Stimulated activated CD4-positive, alpha-beta T cell treated with anti-CD3 and anti-CD28 coated beads, Interleukin-15, amount 100 ng/mL, for 48 hours (primary cell): ENCODE data around the gene NRXN3.
"Not testable (repeated sequence)": the region's sequence is repeated elsewhere in the genome, so short reads cannot be mapped to it uniquely, and the experiment has no call there.

ENCODE experiments used
- DNase-seq, 2 donors: peaks; one replicate each; pipeline ENCODE4 v3.0.0-alpha.2; 2020; ENCODE audit warnings: low read depth in 2 of 2

The NRXN3 gene

DNA sequence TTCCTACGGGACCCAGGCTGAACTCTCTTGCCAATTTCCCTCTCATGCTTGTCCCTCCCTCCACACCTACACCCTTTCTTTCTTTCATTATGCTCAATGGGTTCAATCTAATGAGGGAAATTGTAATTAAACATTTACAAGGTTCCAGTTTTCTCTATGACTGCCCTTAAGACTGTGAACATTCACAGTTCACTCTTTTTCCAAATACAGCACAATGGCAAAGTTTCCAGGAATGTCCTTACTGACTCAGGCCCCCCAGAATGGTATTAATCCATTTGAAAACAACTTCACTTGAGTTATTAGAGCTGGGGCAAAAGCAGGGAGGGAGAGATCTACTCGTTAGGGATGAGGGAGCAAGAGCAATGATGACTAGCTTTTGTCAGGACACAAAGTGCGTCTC is 892.1 kb downstream of the NRXN3 start:
- no peak for DNase-seq

DNA sequence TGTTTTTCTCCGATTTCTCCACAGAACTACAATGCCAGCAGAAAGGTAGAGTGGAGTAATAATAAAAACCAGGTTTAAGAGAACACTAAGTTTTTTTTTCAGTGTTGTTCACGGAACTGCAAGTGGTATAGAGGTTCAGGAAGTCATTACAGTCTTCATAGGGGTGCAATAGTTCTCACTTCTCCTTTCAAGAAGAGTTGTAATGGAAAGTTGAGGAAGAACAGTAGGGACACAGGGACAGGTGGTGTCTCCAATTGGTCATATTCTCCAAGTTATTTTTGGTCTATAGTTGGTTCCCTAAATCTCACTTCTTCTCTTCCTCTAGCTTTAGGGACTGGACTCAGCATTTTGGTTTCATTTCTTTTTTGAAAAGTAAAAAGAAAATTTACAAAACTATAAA is 894.0 kb downstream of the NRXN3 start:
- no peak for DNase-seq

- no peak for DNase-seq
Measured at GRCh38 chr14:79074510-79074909, 904.3 kb downstream of the NRXN3 start.

- no peak for DNase-seq
Measured at GRCh38 chr14:79076428-79076827, 906.3 kb downstream of the NRXN3 start.

DNA sequence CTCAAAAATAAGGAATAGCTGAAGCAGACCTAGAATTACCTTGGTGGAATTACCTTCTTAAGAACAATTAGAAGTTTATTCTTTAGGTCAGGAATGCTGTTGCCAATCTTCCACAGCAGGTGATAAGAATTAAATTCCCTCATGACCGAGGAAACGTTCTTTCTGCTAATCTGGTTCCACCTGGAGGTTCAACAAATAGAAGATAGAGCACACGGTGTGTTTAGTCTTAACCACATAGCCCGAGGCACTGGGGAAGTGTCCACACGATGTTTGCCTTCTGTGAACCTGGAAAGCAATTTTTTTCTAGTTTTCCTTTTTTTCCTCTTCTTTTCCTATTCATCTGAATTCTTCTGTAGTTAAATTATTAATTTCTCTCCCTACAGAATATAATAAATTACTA is 906.9 kb downstream of the NRXN3 start:
- no peak for DNase-seq

DNA sequence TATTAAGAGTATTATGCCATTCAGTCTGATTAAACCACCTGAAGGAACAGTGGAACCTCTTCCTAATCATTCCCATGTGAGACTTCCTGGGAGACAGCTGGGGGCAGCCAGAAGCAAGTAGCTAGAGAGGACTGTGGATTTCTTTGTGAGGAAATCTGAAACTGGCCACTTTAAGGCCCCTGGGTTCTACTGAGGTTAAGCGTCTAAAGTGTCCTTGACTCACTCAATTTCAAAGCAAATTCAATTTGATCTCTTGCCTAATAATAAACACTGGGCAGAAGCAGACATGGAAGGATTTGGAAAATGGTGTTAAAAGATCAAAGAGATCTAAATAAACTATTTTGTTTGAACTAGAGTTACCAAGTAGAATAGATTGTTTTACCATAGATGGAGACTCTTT is 909.9 kb downstream of the NRXN3 start:
- no peak for DNase-seq

GRCh38 chr14:79082883-79083282 is 912.7 kb downstream of the NRXN3 start:
- DNase-seq, result no peak

- no peak for DNase-seq
Measured at GRCh38 chr14:79083356-79083755, 913.2 kb downstream of the NRXN3 start.

DNA sequence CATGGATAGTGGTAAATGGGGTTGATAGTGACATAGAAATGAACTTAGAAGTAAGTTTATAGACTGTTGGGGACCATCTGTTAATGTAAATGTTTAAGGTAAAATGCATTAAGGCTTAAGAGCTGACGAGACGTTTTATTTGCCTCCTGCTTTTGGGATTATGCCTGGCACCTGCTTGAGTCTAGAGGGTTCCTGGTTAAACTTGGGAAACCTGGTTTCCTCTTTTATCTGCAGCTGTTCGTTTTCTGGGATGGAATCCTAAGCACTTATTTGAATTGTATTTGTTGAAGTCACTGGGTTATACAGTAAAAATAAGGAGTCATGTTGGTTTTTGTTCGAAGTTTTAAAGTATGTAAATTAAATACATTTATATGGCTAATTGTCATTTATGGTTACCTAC is 914.7 kb downstream of the NRXN3 start:
- DNase-seq, result no peak

GRCh38 chr14:79089576-79089975 is 919.4 kb downstream of the NRXN3 start:
- DNase-seq, result no peak

DNA sequence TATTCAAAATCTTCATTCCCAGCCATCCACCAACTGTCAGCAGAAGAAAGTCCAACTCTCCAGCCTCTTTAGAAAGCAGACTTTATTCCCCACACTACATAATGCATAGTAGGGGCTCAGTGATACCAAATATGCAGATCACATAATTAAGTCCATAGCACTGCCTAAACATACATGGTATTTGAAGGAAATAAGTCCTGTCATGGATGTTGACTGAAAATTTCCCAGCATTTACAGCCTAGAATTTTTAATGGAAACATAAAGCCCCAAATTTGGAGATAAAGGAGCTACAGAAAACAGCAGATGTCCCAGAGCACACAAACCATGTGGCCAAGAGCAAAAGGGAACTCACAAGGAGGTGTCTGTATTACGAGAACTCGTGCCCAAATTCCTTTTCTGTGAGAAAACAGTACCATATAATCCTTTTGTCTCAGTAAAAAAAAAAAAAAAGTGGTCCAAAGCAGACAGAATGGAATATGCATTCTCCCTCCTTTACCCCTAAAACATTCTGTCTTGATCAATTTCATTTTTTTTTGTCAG is 920.5 kb downstream of the NRXN3 start:
- DNase-seq, result no peak

DNA sequence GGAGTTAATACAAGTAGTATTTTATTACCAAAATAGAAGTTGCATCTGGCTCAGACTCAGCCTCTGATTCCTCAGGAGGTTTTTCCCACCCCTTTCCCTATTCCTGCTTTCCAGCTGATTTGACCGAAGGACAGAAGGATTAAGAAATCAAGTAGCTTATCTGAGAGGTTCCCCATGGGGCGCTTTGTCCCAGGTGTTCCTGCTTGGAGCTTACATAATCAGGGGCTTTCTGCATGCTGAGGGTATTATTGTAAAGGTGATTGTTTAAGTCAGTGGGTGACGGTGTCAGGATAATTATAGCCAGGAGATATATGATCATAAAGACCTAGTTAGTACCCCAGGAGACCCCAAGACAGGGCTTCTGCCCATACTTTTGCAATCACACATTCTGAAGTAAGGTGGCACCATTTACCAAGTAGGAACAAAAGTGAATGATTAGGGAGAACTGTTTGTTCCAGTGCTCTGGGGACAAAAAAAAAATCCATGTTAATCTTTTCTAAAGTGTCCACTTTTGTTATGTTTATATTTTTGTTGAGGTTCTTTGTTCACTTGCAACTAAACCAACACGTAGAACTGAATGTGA is 921.3 kb downstream of the NRXN3 start:
- DNase-seq, result no peak

GRCh38 chr14:79093531-79093930 is 923.4 kb downstream of the NRXN3 start:
- DNase-seq, result no peak

DNA sequence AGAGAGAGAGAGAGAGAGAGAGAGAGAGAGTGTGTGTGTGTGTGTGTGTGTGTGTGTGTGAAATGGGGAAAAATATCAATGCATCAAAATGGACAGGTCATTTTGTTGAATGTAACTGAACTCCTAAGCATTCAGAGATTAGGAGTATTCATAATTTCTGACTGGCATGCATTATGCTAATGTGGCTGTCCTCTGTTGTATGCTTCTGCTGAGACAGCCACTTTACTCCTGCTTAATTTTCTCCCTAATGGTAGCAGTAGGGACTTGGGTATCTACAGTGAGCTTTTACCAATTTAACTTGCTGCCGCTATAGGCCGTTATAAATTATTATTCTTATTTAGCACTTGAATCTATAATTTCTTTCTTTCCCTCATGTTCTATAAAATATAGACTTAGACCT is 924.8 kb downstream of the NRXN3 start:
- DNase-seq, result no peak

DNA sequence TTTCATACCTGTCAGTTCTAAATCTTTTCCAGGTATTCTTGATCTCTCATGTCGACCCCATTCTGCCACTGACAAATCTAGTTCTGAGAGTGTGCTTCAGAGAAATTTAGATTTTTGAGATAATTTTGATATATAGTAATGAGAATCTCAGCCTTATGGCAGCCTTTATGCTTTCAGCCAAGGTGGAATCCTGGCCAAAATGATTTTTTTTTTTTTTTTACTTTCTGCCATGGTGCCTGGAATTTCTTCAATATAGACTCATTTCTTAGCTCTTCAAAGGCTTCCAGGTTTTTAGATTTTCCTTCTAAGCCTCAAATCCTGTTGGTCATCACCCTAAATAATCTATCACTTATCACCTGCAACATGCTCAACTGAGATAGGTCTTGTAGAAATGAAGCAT is 926.6 kb downstream of the NRXN3 start:
- DNase-seq, result no peak

- DNase-seq, result no peak
Measured at GRCh38 chr14:79098324-79098723, 928.2 kb downstream of the NRXN3 start.

- no peak for DNase-seq
Measured at GRCh38 chr14:79100578-79100977, 930.4 kb downstream of the NRXN3 start.

DNA sequence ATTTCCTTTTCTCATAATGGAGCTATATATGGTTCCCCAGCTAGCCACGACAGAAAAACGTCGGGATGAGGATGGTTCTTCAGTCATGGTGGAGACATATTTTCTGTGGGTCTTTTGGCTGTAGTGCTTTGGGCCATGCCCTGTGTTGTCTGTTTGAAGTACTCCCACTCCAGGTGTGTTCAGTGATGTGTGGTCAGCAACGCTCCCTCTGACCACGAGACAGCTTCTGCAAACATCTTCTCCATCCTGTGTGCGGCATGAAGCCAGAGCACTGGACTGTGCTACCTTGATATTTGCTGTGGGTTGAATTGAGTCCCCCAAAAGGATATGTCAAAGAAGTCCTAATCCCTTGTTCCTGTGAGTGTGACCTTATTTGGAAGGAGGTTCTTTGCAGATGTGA is 931.2 kb downstream of the NRXN3 start:
- DNase-seq, result no peak

DNA sequence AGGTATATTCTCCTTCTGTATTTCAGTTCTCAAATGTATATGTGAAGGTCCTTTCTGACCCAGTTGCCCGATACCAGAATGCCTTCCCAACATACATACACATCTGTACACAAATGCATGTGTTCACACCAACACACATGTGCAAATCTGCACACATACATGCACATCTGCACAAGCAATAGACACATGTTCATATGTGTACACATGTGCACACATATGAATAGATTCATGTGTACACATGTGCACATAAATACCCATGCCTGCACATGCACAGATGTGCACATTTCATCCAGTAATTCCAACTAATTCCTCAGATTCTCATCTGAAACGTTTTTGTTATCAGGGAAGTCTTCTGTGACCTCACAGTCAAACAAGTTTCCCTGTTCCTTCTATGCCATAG is 933.6 kb downstream of the NRXN3 start:
- no peak for DNase-seq

GRCh38 chr14:79110564-79110963 is 940.4 kb downstream of the NRXN3 start:
- DNase-seq, result not testable (repeated sequence)

DNA sequence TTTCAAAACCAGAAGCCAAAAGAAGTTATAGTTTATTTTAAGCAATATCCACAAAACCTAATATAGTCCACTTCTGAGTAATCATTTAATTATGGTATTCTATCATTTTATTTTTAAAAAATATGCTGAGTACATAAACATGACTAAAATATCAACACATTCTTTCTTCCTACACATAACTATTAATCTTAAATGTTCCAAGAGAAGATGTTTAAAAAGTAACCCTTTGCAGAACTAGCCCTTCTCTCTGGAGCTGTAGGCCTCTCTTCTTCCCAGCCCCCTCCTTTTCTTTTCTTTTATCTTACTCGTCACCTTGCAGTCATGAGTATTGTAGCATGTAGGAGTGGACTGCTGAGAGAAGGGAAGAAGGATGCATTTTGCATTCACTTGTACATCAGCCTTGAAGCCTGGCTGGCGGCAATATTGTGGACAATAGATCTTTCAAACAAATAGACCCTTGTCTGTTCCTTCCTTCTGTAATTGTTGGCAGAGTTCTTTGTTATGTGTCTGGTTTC is 941.9 kb downstream of the NRXN3 start:
- DNase-seq, result no peak

GRCh38 chr14:79117561-79117960 is 947.4 kb downstream of the NRXN3 start:
- DNase-seq, result no peak

DNA sequence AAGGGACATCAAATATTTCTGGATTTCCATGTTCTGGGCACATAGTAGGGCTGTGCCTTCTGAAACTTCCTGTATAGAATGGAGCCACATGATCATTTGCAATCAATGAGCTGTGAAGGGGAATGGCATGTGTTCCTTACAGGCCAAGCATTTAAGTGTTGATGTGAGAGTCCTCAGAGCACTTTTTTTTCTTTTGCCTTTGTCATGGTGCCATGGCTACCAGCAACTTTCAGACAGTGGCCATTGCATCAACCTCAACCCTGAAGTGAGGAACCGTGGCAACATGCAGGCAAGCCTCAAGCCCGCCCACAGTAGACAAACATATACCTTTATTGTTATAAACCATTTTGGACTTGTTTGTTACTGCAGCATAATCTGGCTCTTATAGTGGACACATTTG is 948.1 kb downstream of the NRXN3 start:
- DNase-seq, result no peak

- no peak for DNase-seq
Measured at GRCh38 chr14:79134361-79134760, 964.2 kb downstream of the NRXN3 start.
